Right cardiac atrium (tissue), 5 donors: Measurements from ENCODE around the gene SERPINA6. TPM values are rescaled to one million over a fixed set of nuclear protein-coding genes. Genes with fewer than 3 reads are reported as not detected.

Source experiments
- polyA plus RNA-seq: library from polyadenylated mRNA; stranded (reverse); fragments of 200-250 nt; gene quantifications from one replicate; pipeline ENCODE4 v1.2.3, GENCODE V29; 2013
- total RNA-seq, 4 donors: library from RNA; stranded (reverse); fragmentation: NEBNext Ultra II Directional; extraction: Animal tissue kit (Norgen Biotek cat#: 25700); gene quantifications; one replicate each; pipeline ENCODE4 v1.2.1, GENCODE V29; 2021
- donor health status: healthy with polysubstance abuse.
- donor health status: DM: no; HTN: yes; CAD: no.
- donor health status: DM: no; HTN: no; CAD: no.
- donor health status: DM: no; HTN: yes; CAD: no; lungs with severe emphysema.
- donor health status: DM: yes; HTN: yes; CAD: no.

Gene SERPINA6
- total and polyA plus RNA-seq, 5 donors, result not detected

Other genes starting within 250 kb of the SERPINA6 start
- 100 to 1,000 TPM; 227 to 268 (median 261) TPM for gene DDX24, start 242.1 kb downstream of the SERPINA6 start, total RNA-seq
- gene DDX24, start 242.1 kb downstream of the SERPINA6 start, polyA plus RNA-seq, result 138 TPM
- 10 to 100 TPM; 12.7 to 23.1 (median 15.1) TPM for gene IFI27L1, start 242.0 kb downstream of the SERPINA6 start, total RNA-seq
- gene IFI27L1, start 242.0 kb downstream of the SERPINA6 start, polyA plus RNA-seq, result 37.9 TPM
- 100 to 1,000 TPM in 2 of 4 donors, 10 to 100 TPM in 2; 70.0 to 289 (median 127) TPM for gene IFI27, start 212.6 kb downstream of the SERPINA6 start, total RNA-seq
- gene IFI27, start 212.6 kb downstream of the SERPINA6 start, polyA plus RNA-seq, result 298 TPM
- 10 to 100 TPM; 63.3 to 88.4 (median 65.5) TPM for gene IFI27L2, start 193.7 kb downstream of the SERPINA6 start, total RNA-seq
- 104 TPM for gene IFI27L2, start 193.7 kb downstream of the SERPINA6 start, polyA plus RNA-seq
- under 1 TPM; 0.41 to 0.74 (median 0.48) TPM for gene PPP4R4, start 149.0 kb downstream of the SERPINA6 start, total RNA-seq
- gene PPP4R4, start 149.0 kb downstream of the SERPINA6 start, polyA plus RNA-seq, result 0.27 TPM
- gene SERPINA10, start 30.1 kb downstream of the SERPINA6 start, total RNA-seq, result not detected
- not detected for gene SERPINA10, start 30.1 kb downstream of the SERPINA6 start, polyA plus RNA-seq
- gene SERPINA2, start 43.4 kb upstream of the SERPINA6 start, total RNA-seq, result not detected
- gene SERPINA2, start 43.4 kb upstream of the SERPINA6 start, polyA plus RNA-seq, result not detected
- gene SERPINA1, start 65.3 kb upstream of the SERPINA6 start, total RNA-seq, result 10 to 100 TPM in 1 of 4 donors, 1 to 10 TPM in 3; 3.1 to 10.3 (median 8.4) TPM
- gene SERPINA1, start 65.3 kb upstream of the SERPINA6 start, polyA plus RNA-seq, result 2.0 TPM
- not detected for gene SERPINA11, start 129.5 kb upstream of the SERPINA6 start, total RNA-seq
- gene SERPINA11, start 129.5 kb upstream of the SERPINA6 start, polyA plus RNA-seq, result not detected
- gene SERPINA9, start 152.9 kb upstream of the SERPINA6 start, total RNA-seq, result not detected
- gene SERPINA9, start 152.9 kb upstream of the SERPINA6 start, polyA plus RNA-seq, result not detected
- gene SERPINA12, start 186.1 kb upstream of the SERPINA6 start, total RNA-seq, result not detected
- gene SERPINA12, start 186.1 kb upstream of the SERPINA6 start, polyA plus RNA-seq, result not detected
- not detected for gene SERPINA4, start 238.1 kb upstream of the SERPINA6 start, total RNA-seq
- gene SERPINA4, start 238.1 kb upstream of the SERPINA6 start, polyA plus RNA-seq, result not detected